Medulla oblongata (tissue), 1 donor: ENCODE measurements around the gene SGTB.

Source experiments
- DNase-seq: peaks from one replicate; pipeline ENCODE4 v3.0.0-alpha.2; 2015; ENCODE audit errors: extremely low spot score

Gene SGTB

GRCh38 chr5:65721720-65722574 is at the start of gene SGTB, which contains the start of gene NLN:
Gene SGTB, minus strand, starts transcription at chr5:65722109. Its CDS starts 1,302 bp downstream, at chr5:65720807.
Gene NLN, plus strand, starts transcription at chr5:65722205. Its CDS starts 169 bp downstream, at chr5:65722374.
- DNase-seq, result peak; percentile 88

- DNase-seq, result peak; percentile 55
These were observed 49.4 kb upstream of the SGTB start for GRCh38 chr5:65771266-65771665.

- DNase-seq, result no peak
These were observed 47.6 kb upstream of the SGTB start for GRCh38 chr5:65769539-65769938.

- no peak for DNase-seq
These were observed 46.9 kb upstream of the SGTB start for GRCh38 chr5:65768723-65769346.

GRCh38 chr5:65767565-65767964 is 45.7 kb upstream of the SGTB start:
- no peak for DNase-seq

- DNase-seq, result no peak
These were observed 44.9 kb upstream of the SGTB start for GRCh38 chr5:65766781-65767180.

- DNase-seq, result no peak
These were observed 44.3 kb upstream of the SGTB start for GRCh38 chr5:65766175-65766574.

- no peak for DNase-seq
These were observed 43.7 kb upstream of the SGTB start for GRCh38 chr5:65765582-65765981.

GRCh38 chr5:65762234-65762633 is 40.3 kb upstream of the SGTB start:
- no peak for DNase-seq

- peak; percentile 93 for DNase-seq
These were observed 38.8 kb upstream of the SGTB start for GRCh38 chr5:65760504-65761275.

- no peak for DNase-seq
These were observed 36.7 kb upstream of the SGTB start for GRCh38 chr5:65758546-65759144.

- DNase-seq, result no peak
These were observed 31.3 kb upstream of the SGTB start for GRCh38 chr5:65753189-65753588.

- no peak for DNase-seq
These were observed 29.0 kb upstream of the SGTB start for GRCh38 chr5:65750938-65751337.

GRCh38 chr5:65749956-65750355 is 28.0 kb upstream of the SGTB start:
- no peak for DNase-seq

GRCh38 chr5:65749221-65749844 is 27.4 kb upstream of the SGTB start:
- DNase-seq, result no peak

- DNase-seq, result peak; percentile 68
These were observed 20.8 kb upstream of the SGTB start for GRCh38 chr5:65742565-65743231.

GRCh38 chr5:65739162-65739561 is 17.3 kb upstream of the SGTB start:
- no peak for DNase-seq

- no peak for DNase-seq
These were observed 16.4 kb upstream of the SGTB start for GRCh38 chr5:65738305-65738704.

- DNase-seq, result no peak
These were observed 15.9 kb upstream of the SGTB start for GRCh38 chr5:65737842-65738241.

GRCh38 chr5:65736011-65736410 is 14.1 kb upstream of the SGTB start:
- no peak for DNase-seq

- no peak for DNase-seq
These were observed 13.0 kb upstream of the SGTB start for GRCh38 chr5:65734921-65735320.
